Embryonic facial prominence (tissue), 1 donor: ENCODE measurements around the gene TMEM169.
"Not testable (repeated sequence)": the region's sequence is repeated elsewhere in the genome, so short reads cannot be mapped to it uniquely, and the experiment has no call there.

Experiments used
- DNase-seq: peaks from one replicate; pipeline ENCODE4 v3.0.0-alpha.2; 2016; ENCODE audit errors: extremely low spot score

The TMEM169 gene

GRCh38 chr2:216131175-216131926 lies 49.6 kb downstream of the TMEM169 start:
- DNase-seq, result no peak

GRCh38 chr2:216132585-216132984 lies 50.9 kb downstream of the TMEM169 start:
- DNase-seq, result no peak

GRCh38 chr2:216133397-216133796 lies 51.7 kb downstream of the TMEM169 start:
- no peak for DNase-seq

GRCh38 chr2:216134958-216135541 lies 53.3 kb downstream of the TMEM169 start:
- no peak for DNase-seq

GRCh38 chr2:216139884-216140283 lies 58.2 kb downstream of the TMEM169 start:
- no peak for DNase-seq

GRCh38 chr2:216141516-216141915 lies 59.8 kb downstream of the TMEM169 start:
- DNase-seq, result not testable (repeated sequence)

- DNase-seq, result no peak
Measured at GRCh38 chr2:216142540-216142939, 60.8 kb downstream of the TMEM169 start.

GRCh38 chr2:216144372-216144771 lies 62.7 kb downstream of the TMEM169 start:
- no peak for DNase-seq

- DNase-seq, result no peak
Measured at GRCh38 chr2:216144857-216145256, 63.1 kb downstream of the TMEM169 start.

- DNase-seq, result no peak
Measured at GRCh38 chr2:216146573-216146972, 64.9 kb downstream of the TMEM169 start.

- DNase-seq, result no peak
Measured at GRCh38 chr2:216147172-216148131, 65.7 kb downstream of the TMEM169 start.

- DNase-seq, result no peak
Measured at GRCh38 chr2:216148983-216149382, 67.3 kb downstream of the TMEM169 start.

- DNase-seq, result no peak
Measured at GRCh38 chr2:216149741-216150140, 68.0 kb downstream of the TMEM169 start.

- no peak for DNase-seq
Measured at GRCh38 chr2:216151313-216152025, 69.8 kb downstream of the TMEM169 start.
